Measurements from ENCODE around the gene ZBTB9. TPM values are rescaled to one million over a fixed set of nuclear protein-coding genes. Genes with fewer than 3 reads are reported as not detected.

The ZBTB9 gene, protein sequence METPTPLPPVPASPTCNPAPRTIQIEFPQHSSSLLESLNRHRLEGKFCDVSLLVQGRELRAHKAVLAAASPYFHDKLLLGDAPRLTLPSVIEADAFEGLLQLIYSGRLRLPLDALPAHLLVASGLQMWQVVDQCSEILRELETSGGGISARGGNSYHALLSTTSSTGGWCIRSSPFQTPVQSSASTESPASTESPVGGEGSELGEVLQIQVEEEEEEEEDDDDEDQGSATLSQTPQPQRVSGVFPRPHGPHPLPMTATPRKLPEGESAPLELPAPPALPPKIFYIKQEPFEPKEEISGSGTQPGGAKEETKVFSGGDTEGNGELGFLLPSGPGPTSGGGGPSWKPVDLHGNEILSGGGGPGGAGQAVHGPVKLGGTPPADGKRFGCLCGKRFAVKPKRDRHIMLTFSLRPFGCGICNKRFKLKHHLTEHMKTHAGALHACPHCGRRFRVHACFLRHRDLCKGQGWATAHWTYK
- total RNA-seq: 2.8 and 4.1 TPM in 2 replicates

GRCh38 chr6:33454009-33454946, at the start of gene ZBTB9:
ZBTB9 (plus strand) TSS chr6:33454576; CDS start chr6:33455101, 525 bp downstream.

DNA sequence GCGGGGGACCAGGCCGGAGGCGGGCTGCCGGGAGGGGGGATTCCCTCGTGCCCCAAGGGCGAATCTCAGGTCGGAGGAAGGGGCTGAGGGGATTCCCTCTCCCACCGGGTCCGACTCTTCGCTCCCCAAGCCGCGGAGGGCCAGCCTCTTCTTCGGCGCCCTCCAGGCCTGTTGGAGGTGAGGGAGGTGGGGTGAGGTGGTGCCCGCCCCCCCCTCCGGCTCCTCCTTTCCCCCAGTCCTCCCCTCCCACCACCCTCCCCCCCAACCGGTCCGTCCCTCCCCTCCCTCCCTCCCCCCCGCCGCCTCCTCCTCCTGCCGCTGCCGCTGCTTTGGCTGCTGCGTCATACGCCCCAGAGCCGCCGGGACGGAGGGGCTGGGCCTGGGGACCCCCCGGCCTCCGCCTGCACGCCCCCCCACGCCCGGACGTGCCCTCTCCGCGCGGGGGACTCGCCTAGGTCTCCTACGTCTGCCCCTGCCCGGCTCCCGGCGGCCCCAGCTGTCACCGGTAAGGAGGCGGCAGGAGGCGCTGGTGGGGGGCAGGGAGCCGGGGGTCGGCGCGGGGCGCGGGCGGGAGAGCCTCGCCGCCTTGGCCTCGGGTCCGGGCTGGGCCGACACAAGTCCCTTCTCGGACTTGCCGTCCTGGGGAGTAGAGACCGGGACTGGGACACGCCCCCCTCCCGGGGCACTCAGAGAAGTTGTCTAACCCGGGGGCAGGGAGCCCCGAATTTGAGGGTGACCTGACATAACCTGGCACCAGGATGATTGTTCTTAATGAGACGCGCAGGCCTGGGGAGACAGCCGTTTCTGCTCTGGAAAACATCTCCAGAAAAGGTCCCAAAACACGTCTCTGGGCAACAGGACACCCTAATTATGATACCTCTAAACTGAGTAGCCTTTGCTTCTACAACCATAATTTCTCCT, 43.4 kb upstream of the ZBTB9 start, which contains the start of gene PHF1:
Gene PHF1, plus strand, starts transcription at position 304 of the 921 bp plus-strand sequence. CDS start 1,250 bp downstream, outside the sequence.

DNA sequence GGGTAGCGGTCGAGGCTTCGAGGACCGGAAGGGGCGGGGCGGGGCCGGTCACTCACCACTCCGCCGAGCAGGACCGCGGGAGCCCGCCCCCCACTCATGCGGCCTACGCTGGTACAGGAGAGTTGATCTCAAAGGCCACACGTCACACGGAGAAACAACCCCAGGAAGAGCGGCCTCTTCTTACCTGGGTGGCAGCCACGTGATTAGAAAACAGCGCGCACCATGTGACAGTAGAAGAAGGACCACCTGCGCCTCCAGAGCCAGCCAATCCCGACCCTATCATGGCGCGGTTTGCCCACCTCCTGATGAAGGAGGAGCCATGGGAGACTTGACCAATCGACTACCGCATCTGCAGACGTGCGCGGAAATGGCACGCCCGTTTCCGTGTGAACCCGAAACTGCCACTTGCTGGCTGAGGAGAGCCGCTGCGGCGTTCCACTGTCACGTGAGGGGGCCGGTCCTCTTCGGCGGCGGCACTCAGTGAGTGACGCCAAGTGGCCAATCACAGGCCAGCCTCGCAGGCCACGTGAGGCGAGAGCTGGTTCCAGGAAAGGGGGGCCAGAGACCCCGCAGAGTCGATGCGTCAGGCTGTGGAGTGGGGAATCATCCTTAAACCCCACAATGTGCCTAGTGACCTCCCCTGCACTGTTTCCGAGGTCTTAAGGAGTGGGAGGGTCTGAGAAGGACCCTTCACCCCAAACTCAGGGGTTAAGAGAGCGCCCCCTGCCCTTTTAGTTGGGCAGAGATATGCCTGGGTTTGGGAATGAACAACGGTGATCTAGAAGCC, 36.3 kb upstream of the ZBTB9 start, which contains the start of gene CUTA:
Gene CUTA, minus strand, starts transcription at position 205 of the 787 bp plus-strand sequence. Its CDS starts 107 bp downstream, at position 98.

DNA sequence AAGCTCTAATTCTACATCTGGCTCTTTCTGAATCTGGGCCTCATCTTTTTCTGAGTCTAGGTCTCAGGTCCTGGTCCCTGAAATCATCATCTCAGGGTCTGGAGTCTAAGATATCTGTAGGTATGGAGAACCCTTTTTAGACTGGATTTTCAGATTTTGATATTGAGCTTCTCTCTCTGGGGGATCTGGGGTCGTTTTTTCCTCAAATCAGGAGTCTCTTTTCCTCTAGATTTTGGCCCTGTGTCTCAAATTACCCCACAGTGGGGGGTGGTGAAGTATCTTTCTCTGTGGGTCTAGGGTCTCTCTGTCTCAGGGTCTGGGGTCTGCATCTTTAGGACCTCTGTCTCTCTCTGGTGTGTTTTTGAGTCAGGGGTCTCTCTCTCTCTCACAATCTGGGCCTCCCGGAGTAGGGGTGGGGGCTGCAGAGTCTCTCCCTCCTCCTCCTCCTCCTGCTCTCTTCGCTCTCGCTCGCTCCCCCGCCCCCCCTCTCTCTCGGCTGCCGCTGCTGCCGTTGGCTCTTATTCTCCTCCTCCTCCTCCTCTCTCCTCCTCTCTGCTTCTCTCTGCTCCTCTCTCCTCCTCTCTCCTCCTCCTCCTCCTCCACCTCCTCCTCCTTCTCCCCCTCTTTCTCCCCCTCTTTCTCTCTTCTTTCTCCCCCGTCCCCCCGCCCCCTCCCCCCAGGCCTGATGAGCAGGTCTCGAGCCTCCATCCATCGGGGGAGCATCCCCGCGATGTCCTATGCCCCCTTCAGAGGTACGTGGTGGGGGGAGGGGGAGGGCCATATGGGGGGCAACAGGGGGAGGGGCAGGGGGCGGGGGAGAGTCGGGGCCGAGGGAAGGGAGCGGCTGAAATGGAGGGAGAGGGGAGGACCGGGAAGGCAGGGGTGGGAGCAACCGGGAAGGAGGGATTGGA, 34.5 kb upstream of the ZBTB9 start, which contains the start of gene SYNGAP1:
Gene SYNGAP1, plus strand, starts transcription at position 486 of the 911 bp plus-strand sequence. Its CDS starts 200 bp downstream, at position 686.

Other genes starting within 250 kb of the ZBTB9 start
- gene HSD17B8, start 249.9 kb upstream of the ZBTB9 start, total RNA-seq: 4.8 and 7.4 TPM in 2 replicates
- 26.2 and 38.6 TPM in 2 replicates for gene RING1, start 246.1 kb upstream of the ZBTB9 start, total RNA-seq
- 36.6 and 36.8 TPM in 2 replicates for gene VPS52, start 182.7 kb upstream of the ZBTB9 start, total RNA-seq
- 7,769 and 8,323 TPM in 2 replicates for gene RPS18, start 182.5 kb upstream of the ZBTB9 start, total RNA-seq
- 7.1 and 8.8 TPM in 2 replicates for gene B3GALT4, start 177.5 kb upstream of the ZBTB9 start, total RNA-seq
- 88.8 and 89.3 TPM in 2 replicates for gene WDR46, start 165.3 kb upstream of the ZBTB9 start, total RNA-seq
- 46.4 and 56.6 TPM in 2 replicates for gene PFDN6, start 165.0 kb upstream of the ZBTB9 start, total RNA-seq
- gene RGL2, start 155.6 kb upstream of the ZBTB9 start, total RNA-seq: 11.4 and 17.9 TPM in 2 replicates
- 44.2 and 51.1 TPM in 2 replicates for gene TAPBP, start 140.5 kb upstream of the ZBTB9 start, total RNA-seq
- 18.6 and 20.2 TPM in 2 replicates for gene ZBTB22, start 136.8 kb upstream of the ZBTB9 start, total RNA-seq
- gene DAXX, start 131.6 kb upstream of the ZBTB9 start, total RNA-seq: 48.2 and 53.4 TPM in 2 replicates
- gene KIFC1, start 62.8 kb upstream of the ZBTB9 start, total RNA-seq: 1.3 and 1.4 TPM in 2 replicates
- gene PHF1, start 43.6 kb upstream of the ZBTB9 start, total RNA-seq: 17.1 and 20.0 TPM in 2 replicates
- gene CUTA, start 36.5 kb upstream of the ZBTB9 start, total RNA-seq: 145 and 158 TPM in 2 replicates
- gene SYNGAP1, start 34.5 kb upstream of the ZBTB9 start, total RNA-seq: 1.7 and 3.9 TPM in 2 replicates
- 9.4 and 11.1 TPM in 2 replicates for gene BAK1, start 125.7 kb downstream of the ZBTB9 start, total RNA-seq
- 10.5 and 15.5 TPM in 2 replicates for gene ITPR3, start 166.7 kb downstream of the ZBTB9 start, total RNA-seq